Hepatocyte (in vitro differentiated cells): Measurements from ENCODE around the gene NBAS. TPM values are rescaled to one million over a fixed set of nuclear protein-coding genes. Genes with fewer than 3 reads are reported as not detected.

Experiments used
- DNase-seq: peaks from one replicate; pipeline ENCODE4 v3.0.0-alpha.2; 2016; ENCODE audit warnings: low spot score
- H2AFZ ChIP-seq: fragments of 200-600 bp; sonication (generic); 2 replicates; pipeline ENCODE4 v1.6.0; 2016; ENCODE audit warnings: antibody characterized with exemption, mild to moderate bottlenecking
- H3K27ac ChIP-seq: fragments of 200-600 bp; sonication (generic); 2 replicates; pipeline ENCODE4 v1.5.1; 2016; ENCODE audit warnings: mild to moderate bottlenecking
- H3K27me3 ChIP-seq: fragments of 200-600 bp; sonication (generic); 2 replicates; pipeline ENCODE4 v1.6.1; 2016
- H3K36me3 ChIP-seq: fragments of 200-600 bp; sonication (generic); replicated peaks from 2 replicates; pipeline ENCODE4 v1.5.1; 2016; ENCODE audit warnings: low read depth; ENCODE audit not compliant: insufficient read depth
- H3K4me1 ChIP-seq: fragments of 200-600 bp; sonication (generic); 2 replicates; pipeline ENCODE4 v1.5.1; 2016; ENCODE audit warnings: mild to moderate bottlenecking, moderate library complexity; ENCODE audit not compliant: insufficient read depth
- H3K4me2 ChIP-seq: fragments of 200-600 bp; sonication (generic); 2 replicates; pipeline ENCODE4 v1.6.0; 2016
- H3K4me3 ChIP-seq: fragments of 200-600 bp; sonication (generic); 2 replicates; pipeline ENCODE4 v1.5.1; 2016; ENCODE audit warnings: mild to moderate bottlenecking
- H3K79me2 ChIP-seq: fragments of 200-600 bp; sonication (generic); 2 replicates; pipeline ENCODE4 v1.6.0; 2017; ENCODE audit warnings: mild to moderate bottlenecking
- H3K9me2 ChIP-seq: fragments of 200-600 bp; sonication (generic); replicated peaks from 2 replicates; pipeline ENCODE4 v1.6.0; 2017; ENCODE audit warnings: mild to moderate bottlenecking; ENCODE audit not compliant: insufficient read depth
- H3K9me3 ChIP-seq: fragments of 200-600 bp; sonication (generic); 2 replicates; pipeline ENCODE4 v1.5.1; 2016; ENCODE audit warnings: low read depth, mild to moderate bottlenecking
- H4K20me1 ChIP-seq: fragments of 200-600 bp; sonication (generic); 2 replicates; pipeline ENCODE4 v1.6.0; 2016; ENCODE audit warnings: mild to moderate bottlenecking; ENCODE audit not compliant: insufficient read depth, poor library complexity, severe bottlenecking
- CTCF ChIP-seq: fragments of 200-600 bp; sonication (generic); IDR thresholded peaks from 2 replicates; pipeline ENCODE4 v1.5.1; 2016; ENCODE audit warnings: antibody characterized with exemption, mild to moderate bottlenecking; ENCODE audit not compliant: poor library complexity
- EZH2 ChIP-seq: fragments of 200-600 bp; sonication (generic); IDR thresholded peaks from 2 replicates; pipeline ENCODE4 v1.6.1; 2016; ENCODE audit warnings: antibody characterized with exemption, mild to moderate bottlenecking, borderline replicate concordance
- EZH2phosphoT487 ChIP-seq: fragments of 200-600 bp; sonication (generic); IDR thresholded peaks from one replicate; pipeline ENCODE4 v1.6.1; 2018; ENCODE audit warnings: antibody characterized with exemption, mild to moderate bottlenecking, low read depth, moderate library complexity; ENCODE audit not compliant: unreplicated experiment, severe bottlenecking
- WGBS: methylation state at CpG from one replicate; pipeline ENCODE4 v1.1.6; 2016; ENCODE audit warnings: low lambda C conversion rate; ENCODE audit errors: missing lambda C conversion rate; 5-methylcytosine and 5-hydroxymethylcytosine counted together
- polyA plus RNA-seq: library from polyadenylated mRNA; unstranded; fragments of >200 nt; fragmentation: Nextera tagmentation; extraction: Ambion mirVana; gene quantifications from 2 replicates; pipeline ENCODE4 v1.2.1, GENCODE V29; 2016
- total RNA-seq: library from RNA; depleted of rRNA; stranded (reverse); fragments of >200 nt; gene quantifications from 2 replicates; pipeline ENCODE4 v1.2.3, GENCODE V29; 2014

The NBAS gene
- total and polyA plus RNA-seq, 2 experiments from 2014 or later, result 20.8 to 47.2 TPM

- Histone ChIP-seq H3K4me3 (no peak overlapping the region), H3K27me3 (no peaks in the 10 kb centered on the region), H3K79me2 (peaks cover 52% of the 10 kb centered on the region)
Measured at GRCh38 chr2:15556311-15556930, 4.7 kb downstream of the NBAS start.

GRCh38 chr2:15555760-15556193 is 5.4 kb downstream of the NBAS start:
- no peak for DNase-seq
- H3K4me1 ChIP-seq, result peaks cover 11% of the 10 kb centered on the region
- peak overlapping the region; percentile 34 for H3K4me2 ChIP-seq
- no peak for TF ChIP-seq EZH2phosphoT487
- TF ChIP-seq CTCF, result no peak
- H3K9me3 ChIP-seq, result no peaks in the 10 kb centered on the region
- H4K20me1 ChIP-seq, result no peaks in the 10 kb centered on the region
- no peaks in the 10 kb centered on the region for H3K9me2 ChIP-seq
- H3K4me3 ChIP-seq, result no peak overlapping the region
- H3K27ac ChIP-seq, result peak overlapping the region; percentile 49
- H3K27me3 ChIP-seq, result no peaks in the 10 kb centered on the region
- no peaks in the 10 kb centered on the region for H3K36me3 ChIP-seq
- peaks cover 52% of the 10 kb centered on the region for H3K79me2 ChIP-seq
- no peak overlapping the region for H2AFZ ChIP-seq
- WGBS, result 80% methylated on average over 3 of the region's 3 CpGs

More at GRCh38 chr2:15556311-15556930, 4.7 kb downstream of the NBAS start:
- no peak for TF ChIP-seq EZH2
- no peak for TF ChIP-seq EZH2phosphoT487
- no peak for TF ChIP-seq CTCF
- Histone ChIP-seq H3K9me3 (no peaks in the 10 kb centered on the region), H3K4me2 (peak overlapping the region; percentile 34), H3K4me1 (peaks cover 11% of the 10 kb centered on the region), H3K27ac (peak overlapping the region; percentile 49), H2AFZ (no peak overlapping the region), H4K20me1 (no peaks in the 10 kb centered on the region), H3K9me2 (no peaks in the 10 kb centered on the region), H3K36me3 (no peaks in the 10 kb centered on the region)
- WGBS, result 97% methylated on average over 4 of the region's 4 CpGs
- no peak for DNase-seq

DNA sequence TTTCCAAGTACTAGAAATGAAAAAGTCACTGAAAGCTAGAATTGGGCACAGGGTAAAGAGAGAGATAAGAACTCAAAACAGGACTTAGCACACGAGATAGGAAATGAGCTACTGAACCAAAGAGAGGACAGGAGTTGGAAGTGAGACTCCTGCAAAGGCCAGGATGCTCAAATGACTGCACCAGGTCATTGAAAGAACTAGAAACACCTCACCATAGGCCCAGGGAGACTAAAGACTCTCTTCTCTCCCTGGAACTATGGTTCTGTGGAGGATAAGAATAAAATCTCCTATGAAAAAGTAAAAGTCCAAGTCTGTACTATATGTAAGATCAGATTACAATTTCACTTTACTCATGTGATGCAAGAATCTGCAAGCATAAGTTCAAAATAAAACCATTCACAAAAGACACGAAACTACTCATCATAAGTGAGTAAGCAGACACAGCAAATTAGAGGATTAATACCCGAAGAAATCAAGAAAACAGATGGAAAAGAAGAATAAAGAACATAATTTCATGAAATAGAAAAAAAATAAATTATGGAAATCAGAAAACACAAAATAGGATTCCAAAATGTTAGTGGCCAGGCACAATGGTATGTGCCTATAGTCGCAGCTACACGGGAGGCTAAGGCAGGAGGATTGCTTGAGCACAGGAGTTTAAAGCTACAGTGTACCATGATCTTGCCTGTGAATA is 6.5 kb downstream of the NBAS start:
- H3K4me2 ChIP-seq, result no peak overlapping the region
- 91% methylated on average over 5 of the region's 5 CpGs for WGBS

More for the DNA sequence above, 6.5 kb downstream of the NBAS start:
- Histone ChIP-seq H3K9me2 (no peaks in the 10 kb centered on the region), H3K79me2 (peaks cover 41% of the 10 kb centered on the region), H3K36me3 (no peaks in the 10 kb centered on the region), H3K27ac (no peak overlapping the region), H2AFZ (no peak overlapping the region), H3K4me1 (peaks cover 7% of the 10 kb centered on the region), H3K27me3 (no peaks in the 10 kb centered on the region), H3K9me3 (no peaks in the 10 kb centered on the region), H3K4me3 (no peak overlapping the region), H4K20me1 (no peaks in the 10 kb centered on the region)
- TF ChIP-seq EZH2 (no peak), CTCF (no peak), EZH2phosphoT487 (no peak)
- DNase-seq, result no peak
